Measurements from ENCODE around the gene PPP5C.
"Not testable (repeated sequence)": the region's sequence is repeated elsewhere in the genome, so short reads cannot be mapped to it uniquely, and the experiment has no call there.

The PPP5C gene

DNA sequence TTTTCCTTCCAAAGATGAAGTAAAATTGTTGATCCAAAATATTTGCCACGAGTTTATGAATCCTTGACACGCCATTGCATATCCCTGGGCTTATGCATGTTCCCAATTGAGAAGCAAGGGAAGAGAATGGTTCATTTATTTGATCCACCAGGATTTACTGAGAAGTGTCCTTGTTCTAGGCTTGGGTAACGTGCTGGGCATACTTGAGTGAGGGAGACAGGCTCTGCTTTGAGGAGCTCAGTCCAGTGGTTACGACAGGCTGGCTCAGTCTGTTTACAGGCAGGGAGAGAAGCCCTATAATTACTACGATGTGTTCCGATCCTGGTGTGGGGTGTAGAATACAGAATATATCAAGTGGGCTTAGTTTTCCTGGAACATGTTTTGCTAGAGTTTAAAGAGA, 88.1 kb downstream of the PPP5C start:
- DNase-seq (ENCODE audit: low read depth), result no peak

DNA sequence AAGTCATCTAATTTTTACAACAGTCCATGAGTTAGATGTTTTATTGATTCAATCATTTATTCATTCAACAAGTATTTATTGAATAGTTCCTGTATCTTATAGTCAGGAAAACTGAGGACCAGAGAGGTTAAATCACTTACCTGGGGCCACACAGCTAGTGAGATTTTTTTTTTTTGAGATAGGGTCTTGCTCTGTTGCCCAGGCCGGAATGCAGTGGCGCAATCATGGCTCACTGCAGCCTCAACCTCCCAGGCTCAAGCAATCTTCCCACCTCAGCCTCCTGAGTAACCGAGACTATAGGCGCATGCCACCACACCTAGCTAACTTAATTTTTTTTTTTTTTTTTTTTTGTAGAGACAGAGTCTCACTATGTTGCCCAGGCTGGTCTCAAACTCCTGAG, 88.8 kb downstream of the PPP5C start:
- not testable (repeated sequence) for DNase-seq (ENCODE audit: low read depth)
